Activated CD4-positive, CD25-positive, alpha-beta regulatory T cell treated with anti-CD3 and anti-CD28 coated beads, Interleukin-2, amount 50 U/mL, for 72 hours (primary cell): ENCODE results near the gene AKNA.

ENCODE experiments used
- DNase-seq: peaks from one replicate; pipeline ENCODE4 v3.0.0; 2021

The AKNA gene

DNA sequence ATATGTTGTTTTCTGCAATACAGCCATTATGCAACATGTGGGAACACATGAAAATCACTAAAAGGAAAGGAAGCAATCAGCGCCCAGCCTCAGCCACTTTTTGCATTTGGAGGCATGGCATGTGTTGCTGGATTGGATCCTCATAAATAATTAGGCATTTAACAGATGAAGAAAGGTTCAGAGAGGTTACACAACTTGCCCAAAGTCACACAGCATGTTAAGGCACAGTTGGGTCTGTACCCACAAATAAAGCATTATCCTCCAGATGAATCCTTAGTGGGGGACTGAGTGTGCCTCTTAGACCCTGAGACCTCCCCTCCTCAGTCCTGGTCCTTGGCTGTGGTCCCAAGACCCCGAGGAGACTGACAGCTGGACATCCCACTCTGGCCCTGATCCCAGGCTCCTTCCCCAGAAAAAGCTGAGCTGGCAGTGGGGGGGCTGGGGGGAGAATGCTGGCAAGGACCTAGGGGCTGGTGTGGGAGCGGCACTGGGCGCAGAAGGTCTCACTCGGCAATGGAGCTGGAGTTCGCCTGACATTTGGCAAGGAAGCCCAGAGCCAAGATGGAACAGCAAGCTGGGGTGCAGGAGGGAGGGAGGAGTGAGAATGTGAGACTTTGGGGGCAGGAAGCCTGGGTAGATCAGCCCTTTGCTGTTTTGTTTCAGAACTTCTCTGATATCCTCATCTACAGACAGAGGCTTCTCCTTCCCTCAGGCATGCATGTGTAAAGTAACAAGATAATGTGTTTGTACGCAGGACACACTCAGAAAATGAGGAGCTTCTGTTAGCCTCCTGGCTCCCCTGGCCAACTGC lies 6.9 kb upstream of the AKNA start:
- no peak for DNase-seq

DNA sequence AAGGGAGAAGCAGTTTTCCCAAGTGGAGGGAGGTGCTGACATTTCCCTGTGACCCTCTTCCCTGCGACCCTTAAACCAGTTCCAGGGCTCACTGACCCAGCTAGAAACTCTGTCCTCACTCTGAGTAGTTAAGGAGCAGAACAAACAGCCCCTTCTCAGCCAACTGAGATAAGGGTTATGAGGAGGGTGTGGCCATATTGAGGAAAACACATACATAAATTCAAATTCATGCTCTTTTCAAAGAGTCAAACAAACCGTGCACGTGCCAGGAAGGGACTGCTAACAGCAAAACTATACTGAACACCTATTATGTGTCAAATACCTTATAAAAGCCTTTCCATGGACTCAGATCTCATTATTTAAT lies 4.9 kb upstream of the AKNA start:
- DNase-seq = no peak

DNA sequence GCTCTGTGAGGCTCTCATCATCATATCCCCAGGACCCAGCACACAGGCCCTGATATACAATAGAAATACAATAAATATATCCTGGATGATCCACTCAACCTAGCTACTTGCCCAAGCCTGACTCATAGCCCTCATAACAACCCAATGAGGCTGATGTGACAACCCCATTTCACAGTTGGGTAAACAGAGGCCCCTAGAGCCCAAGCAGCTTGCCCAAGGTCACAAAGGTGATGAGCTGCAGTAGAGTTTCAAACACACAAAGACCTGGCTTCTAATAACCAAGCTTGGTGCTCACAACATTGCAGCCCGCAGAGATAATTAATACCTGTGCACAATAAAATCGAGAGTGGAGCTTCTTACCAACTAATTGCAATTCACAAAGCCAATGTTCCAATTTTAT lies 3.2 kb upstream of the AKNA start:
- no peak for DNase-seq

DNA sequence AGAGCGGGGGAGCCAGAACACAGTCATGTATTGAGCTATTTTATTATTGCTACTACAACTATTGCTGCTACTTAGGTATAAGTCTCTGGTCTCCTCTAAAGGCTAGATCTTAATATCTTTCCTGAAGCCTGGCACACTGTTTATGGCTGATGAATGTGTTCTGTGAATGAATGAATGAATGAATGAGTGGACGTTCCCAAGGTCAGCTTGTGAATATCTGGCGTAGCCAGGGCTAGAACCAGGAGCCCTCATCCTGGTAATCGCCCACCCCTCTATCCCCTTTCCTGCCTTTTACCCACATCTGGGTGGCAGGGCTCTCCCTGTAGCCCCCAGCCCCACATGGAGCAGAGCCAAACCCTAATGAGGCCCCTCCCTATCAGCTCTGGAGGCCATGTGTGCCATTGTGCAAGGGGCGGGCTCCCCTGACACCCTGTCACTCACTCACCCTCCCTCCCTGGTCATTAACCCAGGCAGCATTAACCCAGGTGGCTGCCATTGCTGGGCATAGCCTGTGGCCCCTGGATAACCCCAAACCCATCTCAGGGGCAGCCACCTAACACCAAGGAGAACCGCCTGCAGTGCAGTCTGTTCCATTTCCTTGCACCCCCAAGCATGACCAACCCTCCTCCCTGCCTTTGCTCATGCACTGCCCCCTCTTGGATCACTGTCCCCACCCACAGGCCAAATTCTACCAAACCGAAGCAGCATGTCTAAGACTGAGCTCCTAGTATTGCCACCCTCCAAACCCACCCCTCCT lies 2.0 kb upstream of the AKNA start:
- DNase-seq = no peak

DNA sequence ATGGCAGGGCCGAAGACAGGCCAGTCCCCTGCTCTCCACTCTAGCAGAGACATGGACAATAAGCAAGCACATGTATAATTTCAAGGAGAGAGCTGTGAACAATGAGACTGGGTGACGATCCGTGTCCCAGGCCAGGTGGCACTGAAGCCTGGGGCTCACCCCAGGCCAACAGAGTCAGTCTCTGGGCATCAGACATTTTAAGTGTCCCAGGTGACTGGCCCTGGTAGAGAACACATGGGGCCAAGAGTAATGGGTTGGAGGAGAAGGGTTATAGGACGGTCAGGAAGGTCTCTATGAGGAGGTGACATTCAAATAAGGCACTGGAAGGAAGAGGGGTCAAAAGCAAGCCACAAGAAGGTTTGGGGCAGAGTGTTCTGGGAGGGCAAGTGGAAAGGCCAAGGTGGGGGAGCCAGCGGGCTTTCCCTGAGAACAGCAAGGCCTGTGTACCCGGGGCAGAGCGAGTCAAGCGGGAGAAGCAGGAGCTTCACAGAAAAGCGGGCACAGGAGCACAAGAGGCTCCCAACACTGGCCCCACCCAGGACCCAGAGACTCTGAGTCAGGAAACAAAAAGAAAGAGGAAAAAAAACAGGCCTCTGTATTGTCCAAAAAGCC lies 1.1 kb upstream of the AKNA start:
- DNase-seq = no peak

DNA sequence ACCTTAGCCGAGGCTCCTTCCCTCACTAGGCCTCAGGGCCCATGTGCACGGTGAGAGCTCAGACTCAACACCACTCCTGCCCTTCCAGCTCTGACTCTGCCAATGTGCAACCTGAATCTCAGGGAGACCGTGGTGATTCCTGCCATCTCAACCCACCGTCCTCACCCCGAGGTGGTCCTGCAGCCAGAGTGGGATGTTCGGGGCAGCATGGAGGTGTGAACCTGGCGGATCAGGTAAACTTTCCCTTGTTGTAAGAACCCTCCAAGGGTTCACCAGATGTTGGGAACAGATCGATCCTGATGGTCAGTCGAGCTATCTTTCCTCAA lies 538 bp upstream of the AKNA start:
- no peak for DNase-seq

DNA sequence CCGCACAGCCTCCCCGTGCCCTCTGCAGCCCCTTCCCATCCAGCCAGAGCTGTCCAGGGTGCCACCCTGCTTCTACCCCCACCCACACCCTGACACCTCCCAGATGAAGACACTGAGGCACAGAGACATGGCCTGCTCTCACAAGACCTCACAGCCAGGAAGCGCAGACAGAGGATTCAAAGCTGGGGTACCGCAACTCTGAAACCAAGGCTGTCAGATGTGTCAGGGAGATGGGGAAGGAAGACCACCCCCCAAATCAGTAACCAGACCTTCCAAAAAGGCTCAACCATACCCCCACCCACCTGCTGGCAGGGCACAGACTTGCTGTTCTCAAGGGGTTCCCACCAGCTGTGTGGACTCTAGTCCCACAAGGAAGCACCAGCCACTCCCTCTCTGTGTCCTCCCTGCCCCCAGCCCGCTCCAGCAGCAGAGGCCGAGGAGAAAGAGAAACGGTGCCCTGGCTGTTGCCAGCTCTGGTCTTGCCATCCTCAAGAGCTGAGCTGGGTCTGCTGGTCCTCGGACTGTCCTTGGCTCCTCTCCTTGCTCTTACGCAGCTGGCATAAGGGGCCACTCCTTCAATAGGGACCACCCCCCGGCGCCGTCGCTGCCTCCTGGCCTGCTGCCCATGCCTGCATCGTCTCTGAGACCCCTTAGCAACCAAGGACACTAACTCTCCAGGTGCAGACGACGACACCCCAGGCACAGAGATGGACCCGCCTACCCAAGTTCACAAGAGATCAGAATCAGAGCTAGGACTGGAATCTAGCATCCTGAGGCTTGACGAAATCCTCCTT lies 699 bp downstream of the AKNA start:
- DNase-seq = no peak

DNA sequence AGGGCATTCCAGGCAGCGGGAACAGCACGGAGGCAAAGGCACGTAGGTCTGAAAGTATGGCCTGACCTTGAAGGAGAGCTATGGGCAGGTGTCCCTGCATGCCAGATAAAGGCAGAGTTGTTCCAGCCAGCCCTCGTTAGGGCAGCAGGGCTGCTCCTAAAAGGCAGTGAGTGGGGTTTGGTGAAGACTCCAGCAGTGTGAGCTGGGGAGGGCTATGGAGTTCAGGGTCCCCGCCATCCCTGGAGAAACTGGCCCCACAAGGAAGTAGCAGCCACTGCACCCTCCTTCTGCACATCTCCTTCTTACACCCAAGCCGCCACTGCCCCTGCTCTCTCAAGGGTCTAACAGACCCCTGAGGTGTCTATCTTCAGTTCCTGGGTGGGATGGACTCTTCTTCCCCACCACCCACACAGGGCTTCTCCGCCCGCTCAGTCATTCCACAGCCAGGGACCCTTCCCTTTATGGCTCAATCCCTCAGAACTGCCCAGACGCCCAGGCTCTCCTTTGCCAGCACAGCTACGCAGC lies 1.4 kb downstream of the AKNA start:
- no peak for DNase-seq

DNA sequence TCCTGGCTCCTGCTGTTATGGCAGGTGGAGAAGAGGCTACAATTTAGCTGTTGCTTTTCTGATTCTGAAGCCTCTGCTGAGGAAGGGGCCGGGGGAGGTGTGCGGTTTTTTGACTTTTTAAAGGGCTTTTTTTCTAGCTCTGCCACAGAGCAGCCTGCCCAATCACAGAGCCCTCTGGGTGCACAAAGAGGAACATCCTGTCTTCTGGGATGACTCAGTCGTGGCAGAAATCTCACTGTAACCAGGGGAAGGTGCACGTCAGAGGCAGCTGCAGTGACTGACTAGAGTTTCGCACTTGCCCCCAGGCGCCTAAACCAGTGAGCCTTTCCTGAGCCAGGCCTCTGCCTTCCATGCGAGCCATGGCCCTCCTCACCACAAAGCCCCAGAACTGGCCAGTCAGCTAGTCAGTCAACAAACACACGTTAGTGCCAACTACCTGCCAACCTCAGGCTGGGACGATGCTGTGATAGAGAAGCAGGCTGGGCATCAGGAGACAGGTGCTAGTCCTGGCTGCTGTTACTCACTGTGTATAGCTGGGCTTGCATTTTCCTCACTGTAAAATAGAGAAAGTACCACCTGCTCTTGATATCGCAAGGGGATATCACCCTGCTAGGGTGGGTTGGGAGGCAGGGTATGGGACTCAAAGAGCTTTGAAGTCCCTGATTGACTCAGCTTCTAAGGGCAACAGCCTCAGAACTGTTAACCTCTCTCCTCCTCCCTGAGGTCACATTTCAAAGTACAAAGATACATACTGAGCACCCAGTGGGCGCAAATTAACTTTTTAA lies 2.2 kb downstream of the AKNA start:
- peak; percentile 80 for DNase-seq

DNA sequence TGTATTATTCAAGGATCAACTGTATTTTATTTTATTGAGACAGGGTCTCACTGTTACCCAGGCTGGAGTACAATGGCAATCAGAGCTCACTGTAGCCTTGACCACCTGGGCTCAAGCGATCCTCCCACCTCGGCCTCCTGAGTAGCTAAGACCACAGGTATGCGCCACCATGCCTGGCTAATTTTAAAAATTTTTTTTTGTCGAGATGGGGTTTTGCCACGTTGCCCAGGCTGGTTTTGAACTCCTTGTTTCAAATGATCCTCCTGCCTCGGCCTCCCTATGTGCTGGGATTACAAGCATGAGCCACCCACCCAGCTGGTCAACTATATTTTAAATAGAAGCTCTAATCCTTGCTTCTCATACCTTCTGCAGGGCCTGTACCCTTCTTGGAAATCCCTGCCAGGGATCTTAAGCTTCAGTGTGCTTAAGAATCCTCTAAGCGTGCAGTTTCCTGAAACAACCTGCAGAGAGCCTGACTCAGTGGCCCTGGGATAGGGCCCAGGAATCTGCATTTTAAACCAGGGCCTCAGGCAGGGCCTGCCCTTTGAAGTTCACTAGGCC lies 2.9 kb downstream of the AKNA start:
- DNase-seq = no peak

DNA sequence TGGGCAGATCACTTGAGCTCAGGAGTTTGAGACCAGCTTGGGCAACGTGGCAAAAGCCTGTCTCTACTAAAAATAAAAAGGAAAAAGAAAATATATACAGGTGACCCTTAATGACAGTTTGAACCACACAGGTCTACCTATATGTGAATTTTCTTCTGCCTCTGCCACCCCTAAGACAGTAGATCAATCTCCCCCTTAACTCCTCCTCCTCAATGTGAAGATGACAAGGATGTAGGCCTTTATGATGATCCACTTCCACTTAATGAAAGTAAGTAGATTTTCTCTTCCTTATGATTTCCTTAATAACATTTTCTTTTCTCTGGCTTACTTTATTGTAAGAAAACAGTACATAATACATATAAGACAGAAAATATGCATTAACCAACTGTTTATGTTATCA lies 3.4 kb downstream of the AKNA start:
- no peak for DNase-seq

DNA sequence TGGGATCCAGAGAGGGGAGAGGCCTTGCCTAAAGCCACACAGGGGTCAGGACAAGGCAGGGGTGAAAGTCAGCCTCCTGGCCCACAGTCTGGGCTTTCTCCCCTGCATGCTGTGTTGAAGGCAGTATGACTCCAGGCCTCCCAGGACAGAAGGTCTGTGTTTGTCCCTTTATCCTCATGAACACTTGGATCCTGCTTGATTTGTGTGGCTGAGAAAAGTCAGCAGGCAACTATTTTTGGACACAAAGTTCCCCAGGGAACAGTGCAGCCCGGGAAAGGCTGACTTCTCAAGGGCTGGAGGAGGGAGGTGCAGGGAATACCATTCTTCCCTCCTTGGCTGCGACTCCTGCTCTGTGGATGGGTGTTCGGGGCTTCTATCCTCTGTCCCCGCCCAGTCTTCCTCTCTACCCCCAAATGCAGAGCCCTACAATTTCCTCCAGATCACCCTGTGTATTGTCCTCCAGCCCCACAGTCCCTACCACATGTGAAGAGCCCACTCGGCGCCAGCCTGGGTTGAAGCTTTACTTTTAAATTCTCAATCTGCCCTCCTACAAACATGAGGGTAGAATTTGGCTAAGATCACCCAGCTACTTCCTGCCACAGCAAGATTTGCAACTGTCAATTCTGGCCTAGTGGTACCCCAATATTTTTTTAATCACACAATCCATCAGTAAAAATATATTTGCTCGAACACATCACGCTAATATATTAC lies 4.1 kb downstream of the AKNA start:
- DNase-seq = no peak

DNA sequence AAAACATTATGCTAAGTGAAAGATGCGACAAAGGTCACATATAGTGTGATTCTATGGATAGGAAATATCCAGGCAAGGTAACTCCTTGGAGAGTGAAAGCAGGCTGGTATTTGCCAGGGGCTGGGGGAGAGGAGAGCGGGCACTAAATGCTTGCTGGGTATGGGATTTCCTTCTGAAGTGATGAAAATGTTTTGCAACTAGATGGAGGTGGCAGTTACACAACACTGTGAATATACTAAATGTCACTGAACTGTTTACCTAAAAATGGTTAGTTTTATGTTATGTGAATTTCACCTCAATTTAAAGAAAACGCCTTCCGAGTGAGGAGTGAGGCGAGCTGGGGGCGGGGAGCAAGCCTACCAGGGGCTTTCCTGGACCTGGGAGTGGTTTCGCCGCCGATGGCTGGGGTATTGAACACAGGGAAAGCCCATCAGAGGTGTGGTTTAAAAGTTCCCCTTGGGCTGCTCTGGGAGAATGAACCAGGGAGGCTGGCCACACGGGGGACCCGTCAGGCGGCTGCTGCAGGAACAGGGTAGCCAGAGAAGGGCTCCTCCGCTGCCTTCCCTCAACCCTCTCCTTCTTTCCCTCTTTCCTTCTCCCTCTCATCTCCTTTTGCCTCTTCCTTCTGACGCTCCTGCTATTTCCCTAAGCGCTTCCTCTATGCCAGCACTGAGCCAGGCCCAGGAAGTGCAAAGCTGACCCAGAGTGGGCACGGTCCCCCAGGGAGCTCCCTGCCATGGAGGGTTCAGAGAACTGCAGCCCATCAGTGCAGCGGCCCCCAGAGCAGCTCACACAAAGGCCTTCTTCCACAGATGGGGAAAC lies 4.9 kb downstream of the AKNA start:
- peak; percentile 68 for DNase-seq

DNA sequence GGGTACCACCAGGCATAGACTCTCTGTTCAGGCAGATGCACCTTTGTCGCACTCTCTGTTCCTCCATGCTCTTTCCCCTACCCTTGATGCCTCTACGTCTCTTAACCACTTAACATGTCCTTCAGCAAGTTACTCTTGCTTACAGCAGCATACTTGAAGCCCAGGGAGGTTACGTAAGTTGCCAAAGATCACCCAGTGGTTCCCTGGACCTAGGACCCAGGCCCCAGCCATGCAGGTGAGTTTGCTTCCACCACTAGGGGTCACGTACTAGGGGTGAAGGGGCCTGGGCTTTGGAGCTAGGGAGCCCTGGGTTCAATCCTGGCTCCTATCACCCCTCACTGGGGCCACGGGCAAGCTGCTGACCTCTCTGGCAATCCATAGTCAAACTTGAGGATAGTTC lies 8.9 kb downstream of the AKNA start:
- DNase-seq = no peak

DNA sequence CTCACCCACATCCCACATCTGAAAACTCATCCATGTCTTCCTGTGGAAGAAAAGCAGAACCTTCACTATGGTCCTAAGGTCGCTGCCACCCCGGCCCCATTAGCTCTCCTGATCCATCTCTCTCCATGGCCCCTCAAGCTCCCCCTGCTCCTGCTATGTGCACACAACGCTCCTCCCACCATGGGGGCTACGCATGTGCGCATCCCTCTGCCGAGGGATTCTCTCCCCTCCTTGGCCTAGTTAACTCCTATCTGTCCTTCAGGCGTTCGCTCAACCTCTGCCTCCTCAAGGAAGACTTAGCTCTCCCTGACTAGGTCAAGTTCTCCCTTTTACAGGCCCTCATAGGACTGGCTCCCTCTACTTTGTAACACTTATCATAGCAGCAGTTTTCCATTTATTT lies 9.8 kb downstream of the AKNA start:
- DNase-seq = no peak

DNA sequence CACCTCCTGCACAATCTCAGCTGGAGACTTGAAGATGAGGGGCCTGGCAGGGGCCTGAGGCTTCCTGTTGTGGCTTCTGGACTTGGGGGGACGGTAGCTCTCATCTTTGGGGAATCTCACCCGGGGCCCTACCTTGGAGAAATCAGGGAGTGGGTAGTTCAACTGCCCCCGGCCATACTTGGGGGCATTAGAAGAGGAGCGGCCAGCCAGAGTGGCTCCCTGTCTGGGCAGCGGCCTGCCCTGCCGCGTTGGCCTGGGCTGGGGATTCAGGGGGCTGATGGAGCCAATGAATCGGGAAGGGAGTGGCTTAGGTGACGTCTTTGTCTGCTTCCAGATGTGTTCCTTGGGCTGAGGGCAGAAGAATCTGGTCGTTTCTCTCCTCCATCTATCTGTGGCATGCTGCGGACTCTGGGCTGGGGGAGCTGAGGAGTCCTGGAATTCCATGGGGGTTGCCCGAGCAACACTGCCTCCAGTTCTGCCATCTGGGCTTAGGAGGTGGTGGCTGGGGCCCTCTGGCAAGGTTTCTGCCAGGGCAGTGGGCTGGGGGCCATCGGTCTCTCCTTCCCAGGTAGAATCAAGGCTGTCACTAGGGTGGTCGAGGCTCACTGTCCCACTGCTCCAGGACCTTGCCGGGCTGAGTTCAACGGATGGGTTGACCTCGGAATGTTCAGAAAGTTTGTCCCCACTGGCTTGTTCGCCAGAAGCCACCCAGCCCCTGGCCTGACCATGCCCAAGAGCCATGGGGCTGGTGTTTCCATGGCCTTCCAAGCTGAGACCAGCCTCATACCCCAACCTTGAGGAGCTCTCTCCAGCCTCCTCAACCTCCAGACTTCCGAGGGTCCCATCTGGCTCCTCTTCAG lies 11.0 kb downstream of the AKNA start:
- DNase-seq = no peak

DNA sequence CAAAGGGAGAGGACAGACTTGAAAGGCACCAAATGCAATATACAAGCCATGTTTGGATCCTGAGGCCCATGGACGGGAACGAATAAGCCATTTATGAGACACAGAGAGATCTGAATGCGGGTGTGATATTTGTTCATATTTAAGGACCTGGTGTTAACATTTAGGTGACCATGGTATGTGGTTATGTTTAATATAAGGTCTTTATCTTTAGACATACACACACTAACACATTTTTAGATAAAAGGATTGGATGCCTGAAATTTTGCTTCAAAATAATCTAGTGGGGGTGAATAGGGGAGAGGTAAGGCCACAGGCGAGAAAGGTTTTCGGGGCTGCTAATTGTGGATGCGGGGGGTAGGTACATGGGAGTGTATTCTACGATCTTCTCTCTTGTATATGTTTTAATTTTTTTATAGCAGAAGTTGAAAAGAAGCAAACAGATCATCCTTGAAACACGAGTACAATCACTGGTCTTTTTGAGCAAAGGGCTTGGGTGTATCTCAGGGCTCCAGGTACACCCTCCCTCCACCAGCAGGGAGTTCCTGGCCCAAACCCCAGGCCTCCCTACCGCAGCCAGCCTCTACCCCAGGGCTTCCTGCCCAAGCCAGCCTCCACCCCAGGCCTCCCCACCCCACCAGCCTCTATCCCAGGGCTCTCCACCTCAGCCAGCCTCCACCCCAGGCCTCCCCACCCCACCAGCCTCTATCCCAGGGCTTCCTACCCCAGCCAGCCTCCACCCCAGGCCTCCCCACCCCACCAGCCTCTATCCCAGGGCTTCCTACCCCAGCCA lies 12.2 kb downstream of the AKNA start:
- no peak for DNase-seq

DNA sequence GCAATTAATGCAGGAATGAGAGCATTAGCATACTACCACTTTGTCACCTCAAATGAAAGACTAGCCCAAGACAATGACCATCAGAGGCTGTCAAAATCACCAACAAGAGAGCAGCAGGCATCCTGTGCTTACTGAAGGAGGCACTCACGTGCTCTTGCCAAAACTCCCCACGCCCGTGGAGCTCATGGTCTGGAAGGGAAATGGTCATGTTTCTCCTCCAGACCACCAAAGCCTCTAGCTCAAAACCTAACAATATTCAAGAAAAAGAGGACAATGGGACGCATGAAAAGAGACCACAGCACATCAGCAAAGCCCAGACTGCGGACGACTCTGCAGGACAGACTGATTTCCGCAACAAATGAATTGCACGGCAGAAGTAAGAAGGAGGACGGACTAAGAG lies 12.8 kb downstream of the AKNA start:
- no peak for DNase-seq
